ENCODE data around the gene ACKR3.

DNA sequence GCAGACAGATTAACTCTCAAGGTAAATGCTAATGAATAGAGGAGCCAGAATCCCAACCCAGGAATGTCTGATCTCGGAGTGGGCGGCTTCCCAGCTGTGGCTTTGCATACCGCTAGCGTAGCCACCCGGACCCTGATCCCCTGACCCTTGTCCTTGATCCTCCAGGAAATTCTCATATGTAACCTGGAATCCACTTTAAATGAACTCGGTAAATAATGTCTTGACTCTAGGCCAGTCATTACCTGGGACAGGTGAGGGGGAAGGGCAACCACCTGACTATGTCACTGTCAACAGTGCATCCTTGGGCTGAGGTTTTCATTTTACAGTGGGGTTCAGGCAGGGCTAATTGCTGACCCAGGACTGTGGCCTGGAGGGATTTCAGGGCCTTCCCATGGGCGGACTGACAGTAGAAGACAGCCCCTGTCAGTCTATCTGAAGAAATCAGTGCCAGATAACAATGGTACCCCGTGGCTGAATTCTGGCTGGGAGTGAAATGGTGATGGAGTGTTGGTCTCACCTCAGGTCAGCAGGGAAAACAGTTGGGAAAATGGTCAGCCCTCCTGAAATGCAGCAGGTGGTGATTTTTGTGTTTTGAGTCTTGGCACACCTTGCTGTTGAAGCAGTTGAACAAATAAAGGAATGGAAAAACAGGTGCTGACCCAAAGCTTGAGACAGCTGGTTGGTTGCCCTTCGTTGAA lies 9.6 kb downstream of the ACKR3 start:
- TF ChIP-seq CTCF (IDR thresholded peaks at IDR 0.05) (no peak), POLR2A (IDR thresholded peaks at IDR 0.05) (no peak)

All from testis (tissue), 2 donors.